OCI-M2 (cell line): ENCODE results near the gene SLC28A3.

ENCODE experiments used
- DNase-seq: peaks from one replicate; lab custom pipeline; 2025; ENCODE audit not compliant: unreplicated experiment; lab: John Stamatoyannopoulos, UW

SLC28A3 gene

DNA sequence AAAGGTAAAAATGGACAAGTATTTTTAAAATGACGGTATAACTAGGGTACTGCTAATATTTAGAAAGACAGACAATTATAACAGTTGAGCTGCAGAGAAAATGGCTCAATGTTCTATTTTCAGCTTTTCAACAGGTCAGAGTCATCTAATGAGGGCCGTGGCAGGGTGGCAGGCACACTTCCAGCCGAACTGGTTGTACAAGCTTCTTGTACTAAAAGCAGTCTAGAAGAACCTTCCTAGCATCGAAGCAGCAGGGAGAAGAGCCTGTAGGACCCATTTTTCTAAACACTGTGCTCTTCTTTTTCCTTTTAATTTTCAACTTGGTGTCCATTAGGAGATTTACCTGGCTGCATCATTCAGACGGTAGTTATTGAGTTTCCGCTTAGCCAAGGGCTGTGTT lies 85.6 kb downstream of the SLC28A3 start:
- DNase-seq, result no peak

DNA sequence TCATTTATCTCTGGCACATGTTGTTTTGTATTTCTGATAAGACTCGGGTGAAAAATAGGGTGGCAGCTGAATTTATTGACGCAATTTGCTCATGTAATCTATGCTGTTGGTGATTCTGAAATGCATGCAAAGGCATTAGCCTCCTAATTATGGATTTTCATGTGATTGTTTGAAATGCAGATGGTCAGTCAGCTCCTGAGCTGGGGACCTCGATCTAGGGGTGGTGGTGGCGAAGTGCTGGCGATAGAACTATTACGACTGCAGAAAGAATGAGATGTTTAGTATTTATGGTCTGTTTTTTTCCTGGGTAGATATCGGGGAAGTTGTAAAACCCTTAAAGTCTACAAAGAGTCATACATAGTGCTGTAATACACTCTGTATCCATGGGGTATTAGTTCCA lies 88.6 kb downstream of the SLC28A3 start:
- no peak for DNase-seq

DNA sequence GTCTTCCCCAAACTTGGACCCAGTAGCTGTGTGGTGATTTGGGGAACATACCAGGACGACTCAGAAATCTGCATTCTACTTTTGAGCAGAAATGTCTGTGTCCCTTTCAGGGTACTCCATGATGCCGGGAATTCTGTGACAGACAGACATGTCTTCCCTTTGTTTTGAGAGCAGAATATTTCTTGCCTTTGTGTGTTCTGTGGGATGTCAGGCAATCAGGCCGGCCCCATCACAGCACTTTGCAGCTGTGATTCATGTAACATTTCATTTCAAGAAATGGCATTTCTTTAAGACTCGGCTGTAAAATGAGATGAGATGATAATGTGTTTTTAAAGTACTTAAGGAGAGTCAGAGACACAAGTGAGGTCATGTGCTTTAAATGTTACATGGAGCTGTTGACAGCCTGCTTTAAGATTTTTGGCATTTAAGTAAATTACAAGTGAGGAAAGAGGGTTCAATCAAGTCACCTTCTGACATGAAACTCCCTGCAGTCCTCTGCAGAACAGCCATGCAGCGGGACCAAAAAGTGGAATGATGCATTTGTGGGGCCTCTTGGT lies 98.7 kb downstream of the SLC28A3 start:
- no peak for DNase-seq

DNA sequence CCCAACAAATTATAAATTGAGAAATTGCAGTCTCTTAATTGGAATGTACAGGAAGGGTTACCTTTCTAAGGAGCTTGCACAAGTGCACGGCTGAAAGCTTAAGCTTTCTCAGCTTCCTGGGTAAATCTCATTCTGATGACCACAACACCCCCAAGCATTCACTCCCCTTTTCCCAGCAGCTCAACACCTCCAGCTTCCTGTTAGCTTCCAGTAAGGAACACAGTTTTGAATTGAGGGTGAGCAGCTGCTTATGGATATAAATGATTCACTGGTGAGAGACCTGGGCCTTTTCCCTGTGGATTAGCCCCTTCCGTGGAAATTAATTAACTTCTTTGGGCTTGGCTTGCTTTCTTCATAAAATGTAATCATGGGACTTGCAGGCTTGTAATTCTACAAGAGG lies 101.2 kb downstream of the SLC28A3 start:
- no peak for DNase-seq

DNA sequence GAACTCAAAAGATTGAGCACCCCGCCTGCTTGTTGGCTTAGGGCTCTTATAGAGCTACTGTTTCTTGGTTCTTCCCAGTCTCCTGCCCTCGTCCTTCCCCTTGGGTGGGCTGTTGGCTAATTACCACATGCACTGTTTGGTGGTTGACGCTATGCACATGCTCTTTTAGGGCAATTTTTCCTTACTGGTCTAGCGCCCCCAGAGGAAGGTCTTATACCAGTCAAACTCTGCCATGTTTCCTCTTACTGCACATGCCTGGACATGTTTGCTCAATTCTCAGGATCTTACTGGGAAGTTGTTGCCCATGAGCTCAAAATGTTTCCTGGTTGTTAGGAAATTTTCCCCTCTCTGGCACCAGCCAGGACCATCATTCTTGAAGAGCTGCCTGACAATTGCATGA lies 101.9 kb downstream of the SLC28A3 start:
- no peak for DNase-seq

DNA sequence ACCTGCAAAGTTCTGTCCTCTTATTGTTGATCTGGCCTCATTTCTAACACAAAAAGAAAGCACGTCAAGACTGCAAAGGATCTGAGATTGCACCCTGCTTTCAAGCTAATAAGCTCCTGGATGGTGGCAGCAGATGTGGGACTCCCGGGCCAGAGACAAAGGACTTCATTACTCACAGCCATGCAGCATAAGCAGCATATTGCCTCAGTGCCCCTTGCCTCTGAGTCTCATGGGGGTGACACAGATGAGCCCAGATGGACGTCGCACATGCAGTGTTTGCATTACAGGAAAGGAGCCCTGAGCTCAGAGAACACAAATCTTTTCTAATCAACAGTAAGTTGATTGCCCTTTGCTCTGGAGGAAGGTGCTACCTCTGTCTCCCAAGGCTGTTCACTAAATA lies 105.0 kb downstream of the SLC28A3 start:
- no peak for DNase-seq

DNA sequence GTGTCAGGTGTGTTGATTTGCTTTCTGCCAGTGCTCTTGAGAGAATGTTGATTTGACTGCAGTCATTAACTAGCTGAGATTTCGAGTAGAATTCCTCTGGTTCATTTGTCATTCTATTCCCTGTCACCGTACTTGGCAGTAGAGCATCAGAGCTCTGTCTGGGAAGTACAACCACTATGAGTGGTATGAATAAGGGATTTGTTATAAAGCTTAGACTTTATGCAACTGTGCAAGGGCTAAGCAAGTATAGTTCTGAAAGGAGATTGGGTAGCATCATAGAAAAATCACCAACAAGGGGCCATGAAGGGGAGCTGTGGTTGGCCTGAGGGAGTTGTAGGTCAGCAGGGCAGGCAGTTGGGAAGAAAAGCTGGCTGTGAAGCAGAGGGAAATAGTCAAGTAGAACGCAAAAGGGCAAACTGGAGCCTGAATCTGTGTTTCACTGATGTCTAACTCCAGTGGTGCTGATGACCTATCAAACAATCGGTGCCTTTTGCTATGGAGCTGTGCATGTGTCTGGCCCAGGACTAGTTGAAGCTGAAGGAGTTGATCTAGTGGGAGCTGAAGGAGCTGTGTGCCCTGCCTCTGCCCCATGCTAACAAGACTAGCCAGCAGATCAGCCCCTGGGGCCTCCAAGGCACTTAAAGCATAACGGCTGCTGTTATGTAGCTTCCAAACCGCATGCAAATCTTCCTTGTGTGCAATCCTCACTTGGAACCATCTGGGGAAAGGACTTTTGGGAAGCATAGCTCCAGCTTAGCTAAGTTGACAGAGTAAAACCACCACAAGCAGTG lies 110.0 kb downstream of the SLC28A3 start:
- no peak for DNase-seq

DNA sequence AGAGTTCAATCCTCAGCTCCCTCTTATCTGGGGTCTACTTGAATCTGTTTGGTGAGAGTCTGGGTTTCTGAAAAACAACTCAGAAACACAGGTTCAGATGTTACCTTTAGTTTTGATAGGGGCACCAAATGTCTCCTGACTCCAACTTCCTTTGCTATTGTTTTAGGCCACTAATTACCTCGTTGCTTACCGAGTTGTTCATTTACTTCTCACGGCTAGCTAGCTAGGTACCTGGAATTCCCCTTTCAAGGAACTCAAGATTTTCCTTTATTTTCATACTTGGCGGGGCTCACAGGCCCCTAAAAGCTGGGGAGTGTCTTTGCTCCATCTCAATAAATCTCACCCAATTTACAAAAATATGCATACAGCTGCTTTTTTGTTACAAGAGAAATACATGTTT lies 111.4 kb downstream of the SLC28A3 start:
- DNase-seq, result no peak

DNA sequence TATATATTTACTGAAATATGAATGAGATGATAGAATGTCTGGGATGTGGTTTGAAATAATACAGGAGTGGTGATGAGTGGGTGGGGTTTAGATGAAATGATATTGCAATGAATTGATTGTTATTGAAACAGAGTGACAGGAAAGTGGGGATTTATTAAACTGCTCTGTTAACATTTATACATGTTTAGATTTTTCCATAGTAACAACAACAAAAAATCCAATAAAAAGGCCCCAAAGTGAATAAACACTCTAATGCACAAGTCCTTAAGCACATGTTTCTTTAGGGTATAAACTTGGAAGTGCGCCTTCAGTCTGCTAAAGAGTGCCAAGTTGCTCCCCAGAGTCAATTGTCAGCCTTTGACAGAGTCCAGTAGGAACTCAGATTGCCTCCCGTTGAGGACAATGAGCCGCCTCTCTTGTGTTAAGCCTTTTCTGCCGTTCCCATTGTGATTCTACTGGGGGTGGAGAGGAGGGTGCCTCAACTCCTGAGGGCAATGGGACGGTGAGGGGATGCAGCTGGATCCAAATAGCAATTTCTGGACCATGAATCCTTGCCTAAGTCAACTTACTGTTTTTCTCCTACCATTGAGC lies 112.3 kb downstream of the SLC28A3 start:
- DNase-seq, result no peak

DNA sequence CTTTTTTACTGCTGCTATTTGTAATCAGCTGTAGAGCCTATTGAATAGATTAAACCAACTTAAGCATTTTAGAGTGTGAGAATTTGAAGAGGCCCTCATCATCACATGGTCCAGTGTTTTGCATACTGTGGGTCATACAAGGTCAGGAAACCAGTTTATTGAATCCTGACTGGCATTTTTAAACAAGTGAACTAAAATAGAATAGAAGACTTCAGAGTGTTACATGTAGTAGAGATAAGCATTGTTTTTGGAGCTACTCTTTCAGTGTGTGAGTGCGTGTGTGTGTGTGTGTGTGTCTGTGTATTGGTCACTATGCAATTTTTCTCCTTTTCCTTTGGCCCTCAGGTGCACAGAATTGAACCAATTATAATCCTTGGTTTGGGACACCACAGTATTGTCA lies 114.4 kb downstream of the SLC28A3 start:
- no peak for DNase-seq
